ENCODE results near the gene DOP1B.

Gene DOP1B

GRCh38 chr21:36156815-36157670 lies at the start of gene DOP1B:
DOP1B (plus strand) TSS chr21:36156824; CDS start chr21:36164734, 7,910 bp downstream.
- no peak for DNase-seq (ENCODE audit: extremely low read depth, insufficient read length)
- Histone ChIP-seq H3K27me3 (replicated peaks; ENCODE audit: control insufficient read depth, insufficient read depth, low read length) (no peaks in the 10 kb centered on the region), H3K4me3 (replicated peaks; ENCODE audit: low read depth, low read length) (peak within 1 kb of the TSS; percentile 74), H3K36me3 (ENCODE audit: control insufficient read depth, insufficient read depth, low read length) (no peaks in the 10 kb centered on the region)
- no peak for TF ChIP-seq CTCF (IDR thresholded peaks at IDR 0.05; ENCODE audit: insufficient read depth, low read length, poor library complexity, severe bottlenecking)

GRCh38 chr21:36109868-36110267 lies 46.8 kb upstream of the DOP1B start:
- Histone ChIP-seq H3K4me3 (replicated peaks; ENCODE audit: low read depth, low read length) (no peak overlapping the region), H3K27me3 (replicated peaks; ENCODE audit: control insufficient read depth, insufficient read depth, low read length) (peaks cover 1% of the 10 kb centered on the region; the same call in 1 of the 2 replicates), H3K36me3 (ENCODE audit: control insufficient read depth, insufficient read depth, low read length) (no peaks in the 10 kb centered on the region)
- TF ChIP-seq CTCF (IDR thresholded peaks at IDR 0.05; ENCODE audit: insufficient read depth, low read length, poor library complexity, severe bottlenecking), result no peak
- DNase-seq (ENCODE audit: extremely low read depth, insufficient read length), result no peak

GRCh38 chr21:36111238-36111637 lies 45.4 kb upstream of the DOP1B start:
- TF ChIP-seq CTCF (IDR thresholded peaks at IDR 0.05; ENCODE audit: insufficient read depth, low read length, poor library complexity, severe bottlenecking), result no peak
- DNase-seq (ENCODE audit: extremely low read depth, insufficient read length), result no peak

GRCh38 chr21:36113647-36114428 lies 42.8 kb upstream of the DOP1B start:
- TF ChIP-seq CTCF (IDR thresholded peaks at IDR 0.05; ENCODE audit: insufficient read depth, low read length, poor library complexity, severe bottlenecking), result no peak
- Histone ChIP-seq H3K27me3 (replicated peaks; ENCODE audit: control insufficient read depth, insufficient read depth, low read length) (0 out of 2 replicates have a peak, but pooled peaks cover 1% of the 10 kb centered on the region), H3K4me3 (replicated peaks; ENCODE audit: low read depth, low read length) (no peak overlapping the region), H3K36me3 (ENCODE audit: control insufficient read depth, insufficient read depth, low read length) (no peaks in the 10 kb centered on the region)
- DNase-seq (ENCODE audit: extremely low read depth, insufficient read length), result no peak

More at GRCh38 chr21:36111238-36111637, 45.4 kb upstream of the DOP1B start:
- H3K27me3 ChIP-seq (replicated peaks; ENCODE audit: control insufficient read depth, insufficient read depth, low read length), result 0 out of 2 replicates have a peak, but pooled peaks cover 1% of the 10 kb centered on the region
- H3K4me3 ChIP-seq (replicated peaks; ENCODE audit: low read depth, low read length), result no peak overlapping the region
- H3K36me3 ChIP-seq (ENCODE audit: control insufficient read depth, insufficient read depth, low read length), result no peaks in the 10 kb centered on the region

- TF ChIP-seq CTCF (IDR thresholded peaks at IDR 0.05; ENCODE audit: insufficient read depth, low read length, poor library complexity, severe bottlenecking), result no peak
- Histone ChIP-seq H3K4me3 (replicated peaks; ENCODE audit: low read depth, low read length) (no peak overlapping the region), H3K27me3 (replicated peaks; ENCODE audit: control insufficient read depth, insufficient read depth, low read length) (0 out of 2 replicates have a peak, but pooled peaks cover 1% of the 10 kb centered on the region), H3K36me3 (ENCODE audit: control insufficient read depth, insufficient read depth, low read length) (no peaks in the 10 kb centered on the region)
- no peak for DNase-seq (ENCODE audit: extremely low read depth, insufficient read length)
Measured at GRCh38 chr21:36115138-36115730, 41.4 kb upstream of the DOP1B start.
